T-helper 1 cell (primary cell): Measurements from ENCODE around the gene MYRIP.
"Not testable (repeated sequence)": the region's sequence is repeated elsewhere in the genome, so short reads cannot be mapped to it uniquely, and the experiment has no call there.

ENCODE experiments used
- DNase-seq, 5 donors: peaks; one replicate each; pipeline ENCODE4 v3.0.0-alpha.2; 2012 to 2020

Gene MYRIP

DNA sequence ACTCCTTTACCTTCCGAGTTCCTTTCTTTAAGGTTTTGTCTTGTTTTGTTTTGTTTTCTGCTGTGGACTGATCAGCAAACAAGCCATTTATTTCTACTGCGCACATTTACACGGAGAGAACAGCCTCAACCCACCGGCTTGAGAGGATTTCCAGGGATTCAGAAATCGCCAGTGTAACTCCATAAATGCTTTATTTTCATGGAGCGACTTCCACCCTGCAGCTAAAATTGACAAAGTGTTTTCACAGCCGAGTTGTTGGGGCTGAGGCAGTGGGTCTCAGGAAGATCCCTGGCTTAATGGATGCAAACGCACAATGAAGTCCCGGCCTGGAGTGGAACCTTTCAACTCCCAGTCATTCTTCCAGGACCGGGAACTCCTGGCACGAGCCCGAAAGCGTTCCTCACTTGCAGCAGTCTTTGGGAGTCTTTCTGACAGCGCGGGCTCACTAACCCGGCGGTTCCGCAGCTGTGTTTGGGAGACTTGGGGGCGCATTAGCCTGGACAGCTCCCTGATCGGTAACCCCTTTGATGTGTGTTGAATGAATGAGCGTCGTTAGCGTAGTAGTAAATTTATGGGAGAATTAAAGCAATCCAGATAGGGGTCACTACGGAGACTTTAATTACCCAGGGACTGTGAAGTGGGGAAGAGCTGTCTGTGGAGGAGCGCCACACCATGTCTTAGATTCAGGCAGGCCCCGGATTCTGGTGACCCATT is 785 bp upstream of the MYRIP start:
- no peak for DNase-seq

DNA sequence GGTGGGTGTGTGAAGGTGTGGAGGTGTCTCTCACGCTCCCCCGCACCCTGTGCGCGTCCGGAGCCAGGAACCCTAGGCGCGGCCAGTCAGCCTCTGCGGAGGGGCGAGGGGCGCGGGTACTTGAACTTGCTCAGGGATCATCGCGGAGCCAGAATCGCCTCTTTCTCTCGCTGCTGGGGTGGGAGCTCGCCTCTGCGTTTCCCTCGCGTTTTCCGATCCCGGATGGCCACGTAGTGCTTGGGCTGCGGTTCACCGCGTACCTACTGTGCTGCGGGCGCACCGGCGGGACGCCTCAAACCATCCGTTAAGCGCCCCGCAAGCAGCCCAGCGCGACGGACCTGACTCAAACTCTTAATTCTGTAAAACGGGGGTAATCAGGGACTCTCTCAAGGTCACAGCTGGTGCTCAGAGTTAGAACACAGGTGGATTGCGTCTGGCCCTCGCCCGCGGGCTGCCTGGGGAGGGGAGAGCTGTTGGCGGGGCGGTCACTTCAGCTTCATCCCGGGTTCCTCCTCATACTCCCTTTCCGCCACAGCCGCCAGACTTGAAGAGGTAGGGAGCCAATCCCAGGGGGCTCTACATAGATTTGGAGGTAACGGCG is 686 bp downstream of the MYRIP start:
- no peak for DNase-seq

DNA sequence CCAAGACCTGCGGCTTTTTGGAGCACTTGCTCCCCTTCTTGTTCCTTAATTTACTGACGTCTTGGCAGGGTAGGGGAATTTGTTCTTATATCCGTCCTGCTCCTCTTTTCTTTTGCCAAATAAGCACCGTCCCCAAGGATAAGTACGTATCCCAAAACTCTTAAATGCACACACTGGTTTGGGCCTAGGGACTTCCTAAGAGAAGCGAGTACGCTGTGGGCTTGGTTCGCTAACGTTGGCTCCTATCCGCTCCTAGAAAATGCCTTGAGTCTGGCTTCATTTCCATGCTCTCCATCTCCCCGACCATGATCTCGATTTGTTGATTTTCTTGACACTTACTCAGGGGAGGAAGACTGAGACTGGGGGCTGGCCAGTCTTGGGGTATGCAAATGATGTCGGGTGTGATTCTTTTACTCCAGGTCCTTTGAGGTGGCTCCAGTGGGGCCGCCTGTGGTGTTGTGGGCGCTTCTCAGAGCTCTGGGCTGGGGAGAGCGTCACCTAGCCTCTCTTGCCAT is 1.3 kb downstream of the MYRIP start:
- no peak for DNase-seq

DNA sequence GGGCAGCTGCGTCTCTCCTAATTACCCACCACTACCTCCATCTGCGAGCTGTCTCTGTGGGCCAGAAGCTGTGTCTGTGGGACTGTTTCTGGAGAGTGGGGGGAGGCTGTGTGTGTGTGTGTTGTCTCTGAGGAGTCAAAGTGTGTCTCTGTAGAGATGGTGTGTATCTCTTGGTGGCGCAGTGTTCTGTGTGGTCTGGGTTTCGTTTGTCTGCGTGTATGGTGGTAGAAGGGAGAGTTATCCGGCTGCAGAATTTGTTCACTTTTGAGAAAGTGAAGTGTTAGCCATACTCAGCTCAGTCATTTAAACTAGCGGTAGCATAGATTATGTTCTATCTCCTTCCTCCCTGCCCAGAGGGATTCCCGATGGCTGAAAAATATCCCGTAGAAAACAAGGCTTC is 2.2 kb downstream of the MYRIP start:
- DNase-seq, result no peak

DNA sequence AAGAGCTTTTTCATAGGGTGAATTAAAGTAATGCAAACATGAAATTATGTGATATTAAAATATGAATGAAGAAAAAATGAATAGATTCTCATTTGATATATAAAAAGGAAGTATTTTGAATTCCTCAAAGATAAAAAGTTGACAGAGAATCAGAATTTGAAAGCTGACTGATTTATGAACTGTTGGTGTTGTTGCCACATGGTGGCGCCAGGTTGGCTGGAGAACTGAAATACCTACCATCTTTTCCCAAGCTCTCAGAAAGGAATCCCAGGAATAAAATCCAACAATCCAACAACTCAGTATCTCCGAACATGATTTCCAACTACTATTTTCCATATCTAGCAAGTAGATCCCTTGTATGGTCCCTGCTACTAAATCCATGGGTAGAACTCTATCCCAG is 3.1 kb downstream of the MYRIP start:
- DNase-seq, result no peak

DNA sequence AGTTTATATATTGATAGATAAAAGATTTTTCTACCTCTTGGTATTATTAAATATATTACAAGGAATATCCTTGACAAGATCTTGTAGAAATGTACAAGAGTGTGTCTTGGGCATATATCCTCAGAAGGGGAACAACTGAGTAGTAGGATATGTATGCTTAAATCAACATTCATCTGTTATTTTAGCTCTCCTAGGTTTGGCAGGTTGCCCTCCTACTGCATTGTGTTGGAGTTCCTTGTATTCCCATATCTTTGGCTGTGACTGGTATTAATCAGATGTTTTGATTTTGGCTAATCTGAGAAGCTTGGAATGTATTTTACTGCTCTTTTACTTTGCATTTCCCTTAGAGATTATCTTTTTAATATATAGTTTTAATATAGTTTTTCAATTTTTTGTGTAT is 4.6 kb downstream of the MYRIP start:
- DNase-seq, result no peak

DNA sequence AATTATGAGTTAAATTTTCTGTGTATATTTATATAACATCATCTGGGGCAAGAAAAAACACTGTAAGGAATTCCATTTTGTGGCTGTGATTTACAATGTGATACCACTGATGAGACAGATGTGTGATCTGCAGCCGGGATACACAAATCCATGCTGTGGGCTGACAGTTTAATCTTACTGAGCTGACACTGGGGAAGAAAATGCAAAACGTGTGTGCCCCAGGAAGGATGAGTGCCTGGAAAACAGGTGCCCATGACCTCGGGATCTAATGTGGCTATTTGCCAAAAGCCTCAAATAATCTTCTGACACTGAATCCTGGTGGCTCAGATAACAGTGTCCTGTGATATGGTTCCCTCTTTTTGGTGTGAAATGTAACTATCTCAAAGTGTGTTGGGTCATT is 10.5 kb downstream of the MYRIP start:
- no peak for DNase-seq

DNA sequence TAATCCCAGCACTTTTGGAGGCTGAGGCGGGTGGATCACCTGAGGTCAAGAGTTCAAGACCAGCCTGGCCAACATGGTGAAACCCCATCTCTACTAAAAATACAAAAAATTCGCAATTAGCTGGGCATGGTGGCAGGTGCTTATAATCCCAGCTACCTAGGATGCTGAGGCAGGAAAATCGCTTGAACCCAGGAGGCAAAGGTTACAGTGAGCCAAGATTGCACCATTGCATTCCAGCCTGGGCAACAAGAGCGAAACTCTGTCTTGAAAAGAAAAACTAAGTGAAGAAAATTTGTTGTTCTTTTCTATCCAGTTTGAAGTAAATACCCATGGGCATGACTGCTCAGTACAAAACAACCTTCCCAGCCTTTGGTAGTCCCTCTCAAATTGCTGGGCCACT is 24.4 kb downstream of the MYRIP start:
- DNase-seq, result not testable (repeated sequence)

DNA sequence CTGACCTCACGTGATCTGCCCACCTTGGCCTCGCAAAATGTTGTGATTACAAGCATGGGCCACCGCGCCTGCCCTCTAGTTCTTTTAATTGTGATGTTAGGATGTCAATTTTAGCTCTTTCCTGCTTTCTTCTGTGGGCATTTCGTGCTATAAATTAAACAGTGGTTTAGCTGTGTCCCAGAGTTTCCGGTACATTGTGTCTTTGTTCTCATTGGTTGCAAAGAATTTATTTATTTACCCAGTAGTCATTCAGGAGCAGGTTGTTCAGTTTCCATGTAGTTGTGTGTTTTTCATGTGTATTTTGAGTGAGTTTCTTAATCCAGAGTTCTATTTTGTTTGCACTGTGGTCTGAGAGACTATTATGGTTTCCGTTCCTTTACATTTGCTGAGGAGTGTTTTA is 30.1 kb downstream of the MYRIP start:
- no peak for DNase-seq

DNA sequence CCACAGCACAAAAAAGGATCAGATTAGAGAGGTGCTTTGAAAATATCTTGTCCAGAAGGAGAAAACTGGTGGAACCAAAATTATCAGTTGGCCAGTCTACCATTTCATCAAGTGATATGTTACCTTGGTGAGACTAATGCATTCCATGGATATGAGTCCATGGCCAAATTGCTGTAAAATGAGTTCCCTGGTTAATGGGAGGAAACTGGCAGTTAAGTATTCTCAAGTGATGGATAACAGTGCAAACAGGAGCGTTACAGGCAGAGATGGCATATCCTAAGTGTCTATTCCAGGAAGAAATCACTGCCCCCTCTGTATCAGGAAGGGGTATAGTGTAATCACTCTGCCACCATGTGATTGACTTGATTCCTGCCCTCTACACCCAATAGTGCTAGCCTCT is 34.0 kb downstream of the MYRIP start:
- no peak for DNase-seq

DNA sequence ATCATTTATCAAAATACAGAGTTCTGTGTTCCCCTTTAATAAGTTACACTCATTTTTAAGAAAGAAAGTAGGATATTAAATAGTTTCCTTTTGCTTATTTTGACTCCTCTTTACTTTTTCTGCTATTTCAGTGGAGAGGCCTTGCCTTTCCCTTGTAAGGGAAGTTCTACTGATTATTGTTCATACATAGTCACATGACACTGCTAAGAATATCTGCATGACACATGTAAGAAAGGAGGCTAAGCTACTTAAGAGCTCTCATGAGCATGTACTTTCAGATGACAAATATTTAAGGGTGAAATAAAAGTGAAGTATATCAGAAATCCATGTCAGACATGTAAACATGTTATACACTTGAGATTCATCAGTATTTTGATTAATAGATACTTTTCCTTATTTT is 39.0 kb downstream of the MYRIP start:
- no peak for DNase-seq

DNA sequence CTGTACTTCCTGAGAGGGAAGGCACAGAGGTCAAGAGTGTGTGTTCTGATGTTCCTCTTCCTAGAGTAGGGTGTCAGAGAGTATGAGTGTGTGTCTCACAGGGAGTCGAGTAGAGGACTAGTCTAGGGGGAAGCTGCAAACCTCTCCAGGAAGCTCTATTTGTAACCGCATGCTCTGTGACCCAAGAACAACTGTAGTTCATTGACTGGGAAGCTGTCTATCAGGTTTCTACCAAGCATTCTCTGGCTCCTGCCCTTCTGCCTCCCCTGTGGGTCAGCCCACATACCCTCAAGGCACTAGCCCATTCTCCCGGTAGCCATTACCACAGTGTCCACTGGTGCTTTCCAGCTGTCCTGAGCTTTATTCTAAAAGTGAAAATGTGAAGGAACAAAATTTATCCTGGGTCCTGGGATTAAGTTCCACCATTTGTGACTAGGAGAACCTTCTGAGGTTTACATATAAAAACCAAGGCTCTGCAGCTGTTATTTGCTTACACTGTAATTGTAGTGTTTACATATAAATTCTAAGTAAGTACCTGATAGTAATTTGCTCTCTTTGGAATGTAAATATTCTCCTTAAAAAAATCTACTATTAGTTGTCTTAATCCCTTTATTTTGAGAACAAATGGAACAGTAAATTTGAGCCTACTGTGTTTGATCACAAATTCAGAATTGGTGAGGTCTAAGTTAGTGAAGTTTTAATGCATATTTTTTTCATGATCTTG is 40.7 kb downstream of the MYRIP start:
- no peak for DNase-seq

DNA sequence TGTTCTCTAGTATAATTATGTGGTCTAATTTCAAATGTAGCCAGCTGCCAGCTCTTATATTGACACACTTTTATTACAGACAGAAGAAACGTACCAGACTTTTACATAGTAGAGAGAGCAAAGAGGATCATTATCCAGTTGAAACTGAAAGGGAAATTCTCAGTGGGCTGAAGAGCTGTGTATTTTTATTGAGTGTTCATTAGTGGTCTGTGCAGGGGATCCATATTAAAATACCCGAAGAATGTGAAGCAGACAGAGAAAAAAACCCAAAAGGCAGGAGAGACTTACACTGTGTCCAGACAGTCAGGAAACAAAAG is 41.3 kb downstream of the MYRIP start:
- DNase-seq, result no peak

DNA sequence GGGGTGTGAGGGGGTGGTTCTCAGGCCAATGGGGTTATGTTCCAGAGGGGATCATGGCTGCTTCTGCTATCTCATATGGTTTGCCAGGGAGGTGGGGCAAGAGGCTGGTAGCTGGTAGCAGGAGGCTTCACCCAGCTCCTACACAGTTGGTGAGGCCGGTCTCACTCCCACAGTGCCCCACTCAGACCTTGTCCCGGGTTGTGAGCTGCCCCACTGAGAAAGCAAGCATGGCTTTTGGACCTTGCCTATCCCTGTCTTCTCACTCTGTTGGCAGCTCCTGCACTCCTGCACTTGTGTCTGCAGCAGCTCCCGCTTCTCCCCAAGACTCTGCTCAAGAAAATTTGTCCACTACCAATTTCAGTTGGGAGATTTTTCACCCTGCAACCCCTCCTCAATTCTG is 46.1 kb downstream of the MYRIP start:
- no peak for DNase-seq

DNA sequence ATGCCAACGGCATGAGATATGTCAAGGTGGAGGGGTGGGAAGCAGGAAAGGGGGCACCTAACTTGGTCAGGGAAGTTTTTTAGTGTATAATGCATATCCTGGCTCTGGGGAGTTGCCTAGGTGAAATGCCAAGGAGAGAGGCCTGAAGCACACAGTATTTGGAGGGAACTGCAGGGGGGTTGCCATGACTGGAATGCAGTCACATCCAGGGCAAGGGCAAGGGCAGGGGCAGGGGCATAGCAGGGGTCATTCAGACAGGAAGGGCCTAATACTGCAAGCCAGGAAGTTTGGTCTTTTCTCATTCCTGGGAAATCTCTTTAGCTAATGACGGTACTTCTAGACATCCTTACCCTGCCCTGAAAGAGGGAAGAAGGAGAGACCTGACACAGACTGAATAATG is 60.5 kb downstream of the MYRIP start:
- no peak for DNase-seq

DNA sequence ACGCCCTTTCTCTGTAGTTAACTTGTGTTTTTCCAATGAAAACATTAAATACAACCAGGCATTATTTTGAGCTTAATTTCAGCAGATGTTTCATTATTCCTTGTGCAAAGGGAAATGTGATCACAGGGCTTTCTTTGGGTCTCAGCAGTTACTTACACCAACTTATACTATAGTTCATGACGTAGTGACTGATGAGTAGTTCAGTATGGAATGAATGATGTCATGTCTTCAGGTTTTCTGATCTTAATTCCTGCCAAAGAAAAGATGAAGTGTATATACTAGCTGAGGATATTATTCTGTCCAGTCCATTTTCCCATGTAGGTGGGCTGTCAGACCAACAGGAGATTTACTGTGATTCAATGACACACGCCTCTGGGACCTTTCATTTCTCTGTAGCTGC is 61.3 kb downstream of the MYRIP start:
- DNase-seq, result no peak

DNA sequence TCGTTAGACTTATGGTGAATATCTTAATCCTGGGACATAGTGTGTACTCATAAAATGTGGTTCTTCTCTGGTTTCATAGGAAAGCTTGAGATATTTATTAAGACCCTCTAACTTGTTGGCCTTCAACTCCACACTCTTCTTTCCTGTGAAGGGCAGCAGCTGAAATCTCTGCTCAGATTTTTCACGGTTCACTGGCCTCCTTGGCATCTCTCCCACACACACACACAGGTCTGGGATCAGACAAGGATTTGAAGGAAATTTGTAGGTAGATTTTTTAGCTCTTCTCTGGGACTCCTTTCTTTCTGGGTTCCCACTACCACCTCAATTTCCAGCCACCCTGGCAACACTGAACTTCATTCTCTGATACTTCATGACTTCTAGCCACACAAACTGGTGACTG is 70.2 kb downstream of the MYRIP start:
- DNase-seq, result no peak

DNA sequence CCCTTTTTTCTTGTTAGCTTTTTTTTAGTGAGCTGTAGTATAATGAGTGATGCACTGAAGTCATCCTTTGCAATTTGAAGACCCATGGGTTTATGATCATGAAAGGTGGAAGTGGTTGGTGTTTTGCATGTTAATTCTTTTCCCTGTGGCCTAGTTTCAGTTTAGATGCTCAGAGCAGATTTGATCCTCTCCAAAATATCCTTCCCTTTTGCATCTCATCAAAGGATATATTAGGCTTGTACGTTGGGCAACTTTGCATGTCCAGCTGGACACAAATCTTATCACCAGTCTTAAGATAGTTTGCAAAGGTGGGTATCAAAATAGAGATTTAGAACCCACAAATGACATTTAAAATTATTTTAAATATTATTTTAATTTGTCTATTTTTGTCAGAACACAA is 72.7 kb downstream of the MYRIP start:
- DNase-seq, result no peak

DNA sequence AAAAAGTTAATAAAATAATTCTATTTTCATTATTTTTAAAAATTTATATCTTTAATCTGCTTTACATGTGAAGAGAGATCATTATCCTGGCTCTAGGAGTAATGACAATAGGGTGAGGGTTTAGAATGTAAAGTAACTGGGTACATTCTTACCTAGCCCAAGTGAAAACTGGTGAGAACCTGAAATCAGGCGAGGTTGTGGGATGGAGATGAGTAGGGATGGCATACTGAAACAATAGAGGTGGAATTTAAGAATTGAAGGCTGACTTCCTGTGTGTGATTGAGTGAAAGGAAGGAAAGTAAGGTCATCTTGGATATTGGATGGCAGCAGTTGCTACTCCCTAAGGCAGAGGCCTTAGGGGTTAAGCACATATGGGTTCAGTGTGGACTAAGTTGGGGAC is 82.7 kb downstream of the MYRIP start:
- no peak for DNase-seq

DNA sequence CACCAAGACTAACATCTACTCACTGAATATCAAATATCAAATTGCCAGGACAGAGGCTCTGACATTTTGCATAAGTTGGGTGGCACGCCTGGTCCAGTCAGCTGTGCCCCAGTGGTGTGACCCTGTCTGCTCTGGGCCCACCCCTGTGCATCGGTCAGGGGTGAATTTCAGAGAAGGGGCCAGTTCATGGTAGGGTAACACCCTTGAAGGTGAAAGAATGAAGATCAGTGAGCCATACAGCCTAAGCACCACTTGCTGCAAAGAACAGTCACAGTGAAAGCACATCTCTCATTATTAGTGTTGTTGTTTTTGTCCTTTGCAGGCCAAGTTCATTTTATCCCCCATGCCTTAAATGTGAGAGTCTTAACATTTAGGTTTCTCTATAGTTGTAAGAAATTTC is 86.8 kb downstream of the MYRIP start:
- no peak for DNase-seq

DNA sequence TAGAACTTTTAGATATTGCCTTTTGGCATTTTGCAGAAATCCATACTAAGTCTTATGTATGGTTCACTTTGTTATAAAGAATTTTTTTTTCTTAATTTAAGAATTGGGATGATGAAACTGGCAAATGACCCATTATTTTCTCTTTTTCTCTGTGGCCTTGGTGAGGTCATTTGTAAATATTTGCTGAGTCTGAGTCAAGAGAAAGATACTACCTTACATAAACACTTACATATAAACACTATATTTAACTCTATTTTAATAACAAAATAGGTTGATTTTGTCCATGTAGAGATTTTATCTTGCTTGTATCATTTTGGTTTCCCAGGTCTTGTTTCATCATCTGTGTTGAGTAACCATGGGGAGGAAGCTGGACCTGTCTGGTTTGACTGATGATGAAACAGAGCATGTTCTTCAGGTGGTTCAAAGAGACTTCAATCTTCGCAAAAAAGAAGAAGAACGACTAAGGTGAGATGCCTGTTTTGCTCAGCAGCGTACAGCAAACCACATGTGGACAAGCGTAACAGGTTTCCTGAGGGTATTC is 91.1 kb downstream of the MYRIP start:
- DNase-seq, result no peak

DNA sequence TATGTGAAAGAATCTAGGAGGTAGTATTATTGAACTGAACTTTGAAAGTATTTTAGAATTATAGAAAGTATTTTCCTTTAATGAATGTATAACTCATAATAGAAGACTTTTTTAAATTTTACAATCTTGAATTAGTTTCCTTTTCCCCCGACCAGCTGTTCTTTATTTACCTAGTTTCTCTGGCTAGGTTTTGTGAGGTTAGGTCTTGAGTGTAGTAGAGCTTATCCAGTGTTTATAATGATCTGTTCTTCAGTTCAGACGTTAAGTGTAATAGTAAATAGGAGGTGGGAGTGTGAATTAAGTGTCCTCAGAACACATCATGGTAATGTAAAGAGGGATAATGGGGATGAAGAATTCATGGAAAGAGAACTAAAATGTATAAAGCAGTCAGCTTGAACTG is 93.8 kb downstream of the MYRIP start:
- DNase-seq, result no peak

DNA sequence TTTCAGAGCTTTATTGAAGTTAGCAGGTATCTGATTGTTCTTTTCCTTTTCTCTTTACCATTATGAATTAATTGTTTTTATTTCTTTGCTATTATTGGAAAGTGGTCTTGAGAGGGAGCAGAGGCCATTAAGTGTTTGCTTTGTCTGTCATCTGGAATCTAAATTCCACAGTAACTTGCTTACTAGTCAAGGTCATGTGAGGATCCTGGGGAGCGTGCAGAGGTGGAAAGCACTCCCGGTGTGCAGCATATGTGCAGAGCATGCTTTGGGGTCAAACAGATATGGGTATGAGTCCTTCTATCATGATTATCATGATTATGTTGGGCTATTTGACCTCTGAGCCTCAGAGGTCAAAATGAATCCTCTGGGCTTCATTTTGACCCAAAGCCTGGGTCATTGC is 96.4 kb downstream of the MYRIP start:
- no peak for DNase-seq

DNA sequence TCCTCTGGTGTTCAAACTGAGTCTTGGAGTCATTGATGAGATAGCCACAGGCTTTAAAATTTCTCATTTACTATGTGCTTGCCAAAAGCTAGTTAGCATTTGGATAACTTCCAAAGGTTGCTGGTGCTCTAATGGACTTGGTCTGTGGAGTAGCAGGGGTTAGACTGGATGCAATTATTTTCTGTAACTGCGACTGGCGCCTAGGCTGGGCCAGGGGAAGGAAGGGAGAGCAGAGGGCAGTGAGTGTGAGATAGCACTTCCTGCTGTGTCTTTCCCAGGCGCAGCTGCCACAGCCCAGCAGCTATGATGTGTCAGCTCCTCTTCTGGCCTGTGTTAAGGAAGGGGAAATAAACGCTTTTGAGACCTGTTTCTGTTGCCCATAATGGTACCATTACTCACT is 98.6 kb downstream of the MYRIP start:
- no peak for DNase-seq
